Type B pancreatic cell (in vitro differentiated cells): ENCODE data around the gene ADCK2. TPM values are rescaled to one million over a fixed set of nuclear protein-coding genes. Genes with fewer than 3 reads are reported as not detected.
A peak's percentile ranks its signal among the peaks of the same experiment; 100 is the strongest.

Source experiments
- DNase-seq: peaks from one replicate; pipeline ENCODE4 v3.0.0; 2021; ENCODE audit warnings: mixed read lengths; ENCODE audit not compliant: unreplicated experiment; ENCODE audit errors: extremely low spot score
- H3K27ac Mint-ChIP-seq: 2 replicates; pipeline ENCODE4 v1.8.0; 2021; ENCODE audit warnings: mild to moderate bottlenecking, mixed read lengths
- H3K27me3 Mint-ChIP-seq: 2 replicates; pipeline ENCODE4 v1.8.0; 2021; ENCODE audit warnings: mixed read lengths
- H3K36me3 Mint-ChIP-seq: 2 replicates; pipeline ENCODE4 v1.8.0; 2021; ENCODE audit warnings: mixed read lengths
- H3K4me1 Mint-ChIP-seq: one replicate; pipeline ENCODE4 v1.8.0; 2021; ENCODE audit warnings: mixed read lengths; ENCODE audit not compliant: unreplicated experiment
- H3K4me3 Mint-ChIP-seq: 2 replicates; pipeline ENCODE4 v1.8.0; 2021; ENCODE audit warnings: mild to moderate bottlenecking, mixed read lengths
- H3K9me3 Mint-ChIP-seq: 2 replicates; pipeline ENCODE4 v1.8.0; 2021; ENCODE audit warnings: mixed read lengths
- total RNA-seq: library from RNA; stranded (reverse); gene quantifications from 2 replicates; pipeline ENCODE4 v1.2.1, GENCODE V29; 2021; ENCODE audit warnings: low replicate concordance
- TF ChIP-seq, protein P1 (sequence below): fragments of 200-600 bp; sonication (generic); conservative IDR thresholded peaks from 2 replicates; pipeline ENCODE4 v1.5.0; 2021; ENCODE audit warnings: antibody characterized with exemption, mild to moderate bottlenecking

Gene ADCK2
- total RNA-seq, 1 donor from 2014 or later, result 16.3 TPM

DNA sequence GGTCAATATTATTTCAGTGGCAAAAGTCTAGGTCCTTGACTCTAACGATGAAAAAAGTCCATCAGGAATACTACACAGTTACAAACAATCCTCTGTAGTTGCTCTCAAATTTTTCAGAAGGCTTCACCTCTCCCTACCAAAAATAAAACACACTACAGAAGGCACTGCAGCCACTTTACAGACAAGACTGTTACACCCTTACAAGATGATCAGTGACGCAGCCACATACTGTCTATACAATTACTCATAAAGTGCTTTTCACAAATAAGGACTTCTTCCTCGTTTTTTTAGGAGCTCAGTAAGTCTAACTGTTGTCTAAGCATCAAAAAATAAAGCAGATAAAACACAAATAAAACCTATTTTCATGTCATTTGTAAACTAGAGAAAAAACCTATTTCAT, 50.8 kb downstream of the ADCK2 start:
- H3K27me3 Mint-ChIP-seq, result no peaks in the 10 kb centered on the region
- no peaks in the 10 kb centered on the region for H3K9me3 Mint-ChIP-seq
- H3K4me3 Mint-ChIP-seq, result no peak overlapping the region
- peaks cover 4% of the 10 kb centered on the region for H3K36me3 Mint-ChIP-seq
- no peak overlapping the region for H3K27ac Mint-ChIP-seq
- peaks cover 5% of the 10 kb centered on the region for H3K4me1 Mint-ChIP-seq
- TF ChIP-seq, protein P1, sequence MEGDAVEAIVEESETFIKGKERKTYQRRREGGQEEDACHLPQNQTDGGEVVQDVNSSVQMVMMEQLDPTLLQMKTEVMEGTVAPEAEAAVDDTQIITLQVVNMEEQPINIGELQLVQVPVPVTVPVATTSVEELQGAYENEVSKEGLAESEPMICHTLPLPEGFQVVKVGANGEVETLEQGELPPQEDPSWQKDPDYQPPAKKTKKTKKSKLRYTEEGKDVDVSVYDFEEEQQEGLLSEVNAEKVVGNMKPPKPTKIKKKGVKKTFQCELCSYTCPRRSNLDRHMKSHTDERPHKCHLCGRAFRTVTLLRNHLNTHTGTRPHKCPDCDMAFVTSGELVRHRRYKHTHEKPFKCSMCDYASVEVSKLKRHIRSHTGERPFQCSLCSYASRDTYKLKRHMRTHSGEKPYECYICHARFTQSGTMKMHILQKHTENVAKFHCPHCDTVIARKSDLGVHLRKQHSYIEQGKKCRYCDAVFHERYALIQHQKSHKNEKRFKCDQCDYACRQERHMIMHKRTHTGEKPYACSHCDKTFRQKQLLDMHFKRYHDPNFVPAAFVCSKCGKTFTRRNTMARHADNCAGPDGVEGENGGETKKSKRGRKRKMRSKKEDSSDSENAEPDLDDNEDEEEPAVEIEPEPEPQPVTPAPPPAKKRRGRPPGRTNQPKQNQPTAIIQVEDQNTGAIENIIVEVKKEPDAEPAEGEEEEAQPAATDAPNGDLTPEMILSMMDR, result no peak
- DNase-seq, result no peak

DNA sequence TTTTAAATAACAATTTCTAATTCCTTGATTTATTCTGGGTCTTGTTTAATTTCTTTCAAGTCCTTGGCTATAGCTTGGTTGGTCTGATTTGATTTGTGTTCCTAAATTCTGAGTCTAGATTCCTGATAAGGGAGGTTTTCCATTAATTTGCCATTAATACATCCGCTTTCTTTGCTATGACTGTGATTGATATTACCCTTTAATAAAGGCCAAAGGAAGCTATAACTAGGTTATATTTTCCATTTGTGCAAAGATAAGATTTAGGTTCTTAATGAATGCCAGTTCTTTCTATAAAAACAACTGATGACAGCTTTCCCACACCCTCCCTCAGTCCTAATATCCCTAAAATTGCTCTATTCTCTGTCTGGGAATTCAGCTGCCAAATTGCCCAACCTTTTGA, 52.0 kb downstream of the ADCK2 start:
- Mint-ChIP-seq H3K4me1 (peaks cover 5% of the 10 kb centered on the region), H3K36me3 (peaks cover 4% of the 10 kb centered on the region), H3K27ac (no peak overlapping the region), H3K27me3 (no peaks in the 10 kb centered on the region), H3K9me3 (no peaks in the 10 kb centered on the region), H3K4me3 (no peak overlapping the region)
- TF ChIP-seq, protein P1, result no peak
- DNase-seq, result no peak

DNA sequence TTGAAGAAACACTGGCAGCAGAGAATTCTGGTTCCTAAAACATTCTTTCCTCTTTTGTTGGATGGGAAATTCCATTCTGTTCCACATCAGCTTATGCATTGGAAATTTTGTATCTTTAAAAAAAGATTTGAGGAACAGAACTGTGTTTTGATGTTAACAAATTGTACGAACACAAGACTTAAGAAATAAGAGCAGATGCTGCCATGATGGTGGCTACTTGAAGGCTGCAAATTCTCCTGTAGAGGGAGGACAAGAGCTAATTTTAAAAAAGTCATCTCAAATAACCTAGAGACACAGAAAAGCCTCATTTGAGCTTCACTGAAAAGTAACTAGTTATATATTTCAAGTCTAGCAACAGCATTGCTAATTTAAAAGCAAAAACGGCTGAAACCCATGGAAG, 53.5 kb downstream of the ADCK2 start:
- no peaks in the 10 kb centered on the region for H3K9me3 Mint-ChIP-seq
- peaks cover 4% of the 10 kb centered on the region for H3K36me3 Mint-ChIP-seq
- peaks cover 5% of the 10 kb centered on the region for H3K4me1 Mint-ChIP-seq
- no peaks in the 10 kb centered on the region for H3K27me3 Mint-ChIP-seq
- no peak overlapping the region for H3K4me3 Mint-ChIP-seq
- TF ChIP-seq, protein P1, result peak; percentile 61
- no peak overlapping the region for H3K27ac Mint-ChIP-seq
- DNase-seq, result no peak

DNA sequence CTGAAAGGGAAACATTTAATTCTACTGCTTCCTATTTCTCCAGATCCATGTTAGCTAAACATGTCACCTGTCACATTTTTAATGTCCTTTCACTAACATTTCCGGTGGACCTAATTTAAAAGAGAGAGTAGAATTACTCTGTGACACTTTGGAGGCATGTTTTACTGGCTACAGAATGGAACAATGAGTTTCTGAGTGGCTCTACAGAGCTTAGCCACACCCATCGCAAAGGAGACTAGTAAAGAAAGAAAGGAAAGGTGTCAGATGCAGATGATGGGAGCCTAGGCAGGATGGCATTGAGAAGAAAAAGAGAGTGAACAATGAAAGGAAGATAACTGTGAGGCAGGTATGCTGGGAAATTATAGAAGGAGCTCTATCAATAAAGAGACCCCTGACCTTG, 59.7 kb downstream of the ADCK2 start:
- peaks cover 17% of the 10 kb centered on the region for H3K36me3 Mint-ChIP-seq
- no peaks in the 10 kb centered on the region for H3K9me3 Mint-ChIP-seq

DNA sequence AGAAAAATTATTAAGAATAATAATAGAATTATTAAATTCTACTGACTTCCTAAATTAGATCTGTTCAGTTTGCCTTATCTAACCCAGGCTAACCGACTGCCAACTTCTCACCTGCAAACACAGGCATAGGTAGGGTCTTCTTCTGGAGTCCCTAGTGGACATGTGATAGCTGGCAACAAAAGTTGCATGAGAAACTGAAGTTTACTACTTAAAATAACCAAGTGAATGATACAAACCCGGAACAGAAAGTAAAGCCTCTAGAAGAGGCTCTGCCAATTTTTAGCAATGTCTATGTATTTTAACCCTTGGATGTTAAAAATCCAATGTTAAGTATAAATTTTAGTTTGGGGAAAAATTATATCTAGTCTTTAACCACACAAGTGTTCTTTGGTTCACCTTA, 61.4 kb downstream of the ADCK2 start:
- H3K36me3 Mint-ChIP-seq, result peaks cover 17% of the 10 kb centered on the region
- H3K9me3 Mint-ChIP-seq, result no peaks in the 10 kb centered on the region
- H3K27ac Mint-ChIP-seq, result no peak overlapping the region
- H3K4me1 Mint-ChIP-seq, result no peaks in the 10 kb centered on the region
- H3K27me3 Mint-ChIP-seq, result no peaks in the 10 kb centered on the region
- DNase-seq, result no peak
- TF ChIP-seq, protein P1, result no peak
- no peak overlapping the region for H3K4me3 Mint-ChIP-seq

More for the DNA sequence above, 59.7 kb downstream of the ADCK2 start:
- Mint-ChIP-seq H3K4me3 (no peak overlapping the region), H3K27ac (no peak overlapping the region), H3K27me3 (no peaks in the 10 kb centered on the region), H3K4me1 (peaks cover 5% of the 10 kb centered on the region)
- DNase-seq, result no peak
- TF ChIP-seq, protein P1, result no peak

DNA sequence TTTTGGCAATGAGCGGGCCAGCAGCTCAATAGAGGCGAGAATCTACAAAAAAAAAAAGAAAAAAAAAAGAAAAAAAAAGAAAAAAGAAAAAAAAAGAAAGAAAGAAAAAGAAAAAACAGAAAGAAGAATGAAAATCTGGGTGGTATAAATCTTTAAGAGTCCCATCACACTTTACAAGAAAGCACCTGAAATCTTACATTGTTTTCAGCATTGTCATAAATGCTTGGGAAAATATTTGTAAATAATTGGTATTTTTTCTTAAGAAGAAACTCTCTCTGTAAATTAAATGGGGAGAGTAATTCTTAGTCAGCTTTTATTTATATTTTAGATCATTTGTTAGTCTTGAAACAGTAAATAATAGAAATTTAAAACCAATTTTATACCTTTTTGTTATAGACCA, 62.0 kb downstream of the ADCK2 start:
- Mint-ChIP-seq H3K36me3 (peaks cover 20% of the 10 kb centered on the region), H3K27me3 (no peaks in the 10 kb centered on the region), H3K4me1 (no peaks in the 10 kb centered on the region), H3K27ac (no peak overlapping the region), H3K9me3 (no peaks in the 10 kb centered on the region), H3K4me3 (no peak overlapping the region)
- no peak for DNase-seq
- TF ChIP-seq, protein P1, result no peak
